HepG2 (cell line): ENCODE measurements around the gene HTR2A. TPM values are rescaled to one million over a fixed set of nuclear protein-coding genes. Genes with fewer than 3 reads are reported as not detected.

Experiments
- FOXA3 ChIP-seq: IDR thresholded peaks from 2 replicates; pipeline ENCODE4 v1.6.1; 2016; ENCODE audit warnings: missing genetic modification reagents, missing compliant biosample characterization
- GLI4 ChIP-seq: sonication (generic); formaldehyde crosslinking; IDR thresholded peaks from 2 replicates; pipeline ENCODE4 v1.5.1; 2020; ENCODE audit warnings: missing genetic modification reagents, mild to moderate bottlenecking, moderate library complexity, borderline replicate concordance
- JUNB ChIP-seq: sonication (generic); formaldehyde crosslinking; IDR thresholded peaks from 2 replicates; pipeline ENCODE4 v1.8.0; 2022; ENCODE audit warnings: missing genetic modification reagents, mild to moderate bottlenecking, borderline replicate concordance
- KDM6A ChIP-seq: IDR thresholded peaks from 2 replicates; pipeline ENCODE4 v1.6.1; 2016; ENCODE audit warnings: low read depth
- MBD4 ChIP-seq: IDR thresholded peaks from 2 replicates; pipeline ENCODE4 v1.6.1; 2012; ENCODE audit warnings: low read length, inconsistent platforms, borderline replicate concordance
- NR2F1 ChIP-seq, 2 experiments: fragments of 450-650 bp in 1 of 2; formaldehyde crosslinking in 1 of 2; IDR thresholded peaks; 2 replicates each; pipeline versions ENCODE4 v1.5.0 to v1.6.1; 2016 to 2020; ENCODE audit warnings: mild to moderate bottlenecking in 1 of 2, missing compliant biosample characterization in 1 of 2, missing genetic modification reagents in 1 of 2, moderate library complexity in 1 of 2
- PLRG1 ChIP-seq: fragments of 450-650 bp; conservative IDR thresholded peaks from 2 replicates; pipeline ENCODE4 v1.6.1; 2016
- REL ChIP-seq: sonication (generic); formaldehyde crosslinking; conservative IDR thresholded peaks from 2 replicates; pipeline ENCODE4 v1.8.0; 2022; ENCODE audit warnings: mild to moderate bottlenecking, missing genetic modification reagents, moderate library complexity
- RFX3 ChIP-seq: IDR thresholded peaks from 2 replicates; pipeline ENCODE4 v1.6.1; 2016; ENCODE audit warnings: missing biosample characterization, missing genetic modification reagents
- SIN3A ChIP-seq: IDR thresholded peaks from 2 replicates; pipeline ENCODE4 v1.6.1; 2011; ENCODE audit warnings: low read depth, mild to moderate bottlenecking, control low read depth, low read length, borderline replicate concordance
- SOX13 ChIP-seq, 3 experiments: fragments of 450-650 bp in 1 of 3; sonication (generic) in 1 of 3; formaldehyde crosslinking in 1 of 3; IDR thresholded peaks in 2 of 3; conservative IDR thresholded peaks in 1 of 3; 2 replicates each; pipeline versions ENCODE4 v1.5.0 to v1.6.1; 2016 to 2020; ENCODE audit warnings: antibody characterized with exemption in 1 of 3, mild to moderate bottlenecking in 1 of 3, missing compliant biosample characterization in 1 of 3, missing genetic modification reagents in 1 of 3, moderate library complexity in 1 of 3
- SP5 ChIP-seq: IDR thresholded peaks from 2 replicates; pipeline ENCODE4 v1.6.1; 2016; ENCODE audit warnings: low read depth, borderline replicate concordance
- WIZ ChIP-seq: sonication (generic); formaldehyde crosslinking; IDR thresholded peaks from 2 replicates; pipeline ENCODE4 v1.5.1; 2020; ENCODE audit warnings: mild to moderate bottlenecking, missing genetic modification reagents
- ZNF224 ChIP-seq: sonication (generic); formaldehyde crosslinking; IDR thresholded peaks from 2 replicates; pipeline ENCODE4 v1.5.0; 2020; ENCODE audit warnings: mild to moderate bottlenecking, missing genetic modification reagents
- ZNF567 ChIP-seq: sonication (generic); formaldehyde crosslinking; IDR thresholded peaks from 2 replicates; pipeline ENCODE4 v1.8.1; 2023; ENCODE audit warnings: mild to moderate bottlenecking, missing genetic modification reagents, borderline replicate concordance
- ZNF773 ChIP-seq: sonication (generic); formaldehyde crosslinking; IDR thresholded peaks from 2 replicates; pipeline ENCODE4 v1.4.0; 2020; ENCODE audit warnings: missing genetic modification reagents, borderline replicate concordance
- ZNF775 ChIP-seq: sonication (generic); formaldehyde crosslinking; IDR thresholded peaks from 2 replicates; pipeline ENCODE4 v1.4.0; 2020; ENCODE audit warnings: missing genetic modification reagents, mild to moderate bottlenecking, moderate library complexity, borderline replicate concordance
- polyA plus RNA-seq, 8 experiments: library from polyadenylated mRNA; depleted of rRNA in 3 of 8; stranded (reverse) in 7 of 8; unstranded in 1 of 8; fragments of >200 nt; fragmentation: Illumina TruSeq in 4 of 8; extraction: Trizol in 4 of 8; gene quantifications; 2 replicates each; pipeline versions ENCODE4 v1.2.1 to v1.2.3, GENCODE V29; 2011 to 2016; ENCODE audit warnings: low read depth in 4 of 8, missing spikeins in 1 of 8, mixed read lengths in 1 of 8; ENCODE audit not compliant: insufficient read depth in 1 of 8
- total RNA-seq, 5 experiments: library from RNA; depleted of rRNA; stranded (reverse); fragments of >200 nt; fragmentation: Illumina TruSeq; extraction: Trizol; gene quantifications; 2 replicates each; pipeline ENCODE4 v1.2.3, GENCODE V29; 2016; ENCODE audit warnings: low read depth in 1 of 5
- TF ChIP-seq, protein P1 (sequence below), 2 experiments: IDR thresholded peaks; 2 replicates each; pipeline ENCODE4 v1.6.1; 2011 to 2012; ENCODE audit warnings: low read length in 2 of 2, borderline replicate concordance in 1 of 2, low read depth in 1 of 2, mild to moderate bottlenecking in 1 of 2, moderate library complexity in 1 of 2
- TF ChIP-seq, protein P2 (sequence below): sonication (generic); formaldehyde crosslinking; IDR thresholded peaks from 2 replicates; pipeline ENCODE4 v1.5.0; 2020; ENCODE audit warnings: mild to moderate bottlenecking, low read depth, missing genetic modification reagents, borderline replicate concordance
- TF ChIP-seq, protein P3 (sequence below): sonication (generic); formaldehyde crosslinking; IDR thresholded peaks from 2 replicates; pipeline ENCODE4 v1.5.0; 2020; ENCODE audit warnings: missing genetic modification reagents
- TF ChIP-seq, protein P4 (sequence below): sonication (generic); formaldehyde crosslinking; conservative IDR thresholded peaks from 2 replicates; pipeline ENCODE4 v1.4.0; 2020; ENCODE audit warnings: missing genetic modification reagents

HTR2A gene
- total and polyA plus RNA-seq, 2 of the 13 experiments (the other 11 are each of a cell fraction or from before 2014, with no cell fraction given): not detected

DNA sequence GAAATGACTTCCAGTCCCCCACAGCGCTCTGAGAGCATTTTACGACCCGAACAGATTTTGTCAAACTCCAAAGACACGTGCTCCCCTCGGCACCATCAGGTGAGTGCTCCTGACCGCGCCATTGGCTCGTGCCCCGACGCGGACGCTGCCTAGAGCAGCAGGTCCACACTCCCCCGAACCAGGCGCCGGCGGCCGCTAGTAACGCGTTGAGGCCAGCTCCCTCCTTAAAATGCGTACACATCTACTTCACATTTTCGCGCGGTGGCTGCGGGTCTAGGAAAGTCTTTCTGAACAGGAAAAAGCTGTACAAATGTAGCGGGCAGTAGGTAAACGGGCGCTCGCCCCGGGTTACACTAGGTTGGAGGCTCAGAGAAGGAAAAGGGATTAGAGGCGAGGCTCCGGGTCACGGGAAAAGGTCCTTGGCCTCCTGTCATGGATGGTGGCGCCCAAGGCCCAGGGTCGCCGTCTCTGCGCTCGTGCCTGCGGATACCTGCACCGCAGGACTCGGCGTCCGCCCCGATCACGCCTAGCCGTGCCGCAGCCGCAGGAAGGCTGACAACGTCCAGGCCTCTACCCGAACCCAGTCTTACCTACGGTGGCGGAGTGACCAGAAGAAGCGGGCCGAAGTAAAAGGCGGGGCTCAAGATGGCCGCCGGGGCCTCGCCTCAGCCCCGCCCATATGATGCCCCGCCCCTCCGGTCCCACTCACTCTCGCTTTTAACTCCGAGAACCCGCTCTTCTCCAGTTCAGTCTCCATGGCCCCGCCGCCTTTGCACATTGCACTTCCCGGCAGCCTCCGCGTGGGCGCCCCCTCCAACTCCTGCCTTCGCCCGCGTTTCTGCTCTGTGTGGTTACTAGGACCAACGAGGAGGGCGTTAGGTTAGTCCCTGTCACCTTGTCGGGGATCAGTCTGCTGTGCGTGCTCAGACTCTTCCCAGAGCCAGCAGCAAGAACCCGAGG is 100.1 kb downstream of the HTR2A start, which contains the start of gene ESD (continued):
- TF ChIP-seq, protein P1, sequence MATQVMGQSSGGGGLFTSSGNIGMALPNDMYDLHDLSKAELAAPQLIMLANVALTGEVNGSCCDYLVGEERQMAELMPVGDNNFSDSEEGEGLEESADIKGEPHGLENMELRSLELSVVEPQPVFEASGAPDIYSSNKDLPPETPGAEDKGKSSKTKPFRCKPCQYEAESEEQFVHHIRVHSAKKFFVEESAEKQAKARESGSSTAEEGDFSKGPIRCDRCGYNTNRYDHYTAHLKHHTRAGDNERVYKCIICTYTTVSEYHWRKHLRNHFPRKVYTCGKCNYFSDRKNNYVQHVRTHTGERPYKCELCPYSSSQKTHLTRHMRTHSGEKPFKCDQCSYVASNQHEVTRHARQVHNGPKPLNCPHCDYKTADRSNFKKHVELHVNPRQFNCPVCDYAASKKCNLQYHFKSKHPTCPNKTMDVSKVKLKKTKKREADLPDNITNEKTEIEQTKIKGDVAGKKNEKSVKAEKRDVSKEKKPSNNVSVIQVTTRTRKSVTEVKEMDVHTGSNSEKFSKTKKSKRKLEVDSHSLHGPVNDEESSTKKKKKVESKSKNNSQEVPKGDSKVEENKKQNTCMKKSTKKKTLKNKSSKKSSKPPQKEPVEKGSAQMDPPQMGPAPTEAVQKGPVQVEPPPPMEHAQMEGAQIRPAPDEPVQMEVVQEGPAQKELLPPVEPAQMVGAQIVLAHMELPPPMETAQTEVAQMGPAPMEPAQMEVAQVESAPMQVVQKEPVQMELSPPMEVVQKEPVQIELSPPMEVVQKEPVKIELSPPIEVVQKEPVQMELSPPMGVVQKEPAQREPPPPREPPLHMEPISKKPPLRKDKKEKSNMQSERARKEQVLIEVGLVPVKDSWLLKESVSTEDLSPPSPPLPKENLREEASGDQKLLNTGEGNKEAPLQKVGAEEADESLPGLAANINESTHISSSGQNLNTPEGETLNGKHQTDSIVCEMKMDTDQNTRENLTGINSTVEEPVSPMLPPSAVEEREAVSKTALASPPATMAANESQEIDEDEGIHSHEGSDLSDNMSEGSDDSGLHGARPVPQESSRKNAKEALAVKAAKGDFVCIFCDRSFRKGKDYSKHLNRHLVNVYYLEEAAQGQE (IDR thresholded peaks at IDR 0.05; ENCODE audit: borderline replicate concordance in 1 of 2, low read depth in 1 of 2, low read length in 2 of 2): 0 out of 4 replicates have a peak, but pooled peaks of 1 of the 2 experiments have one; percentile 57
- no peak for TF ChIP-seq PLRG1
- no peak for TF ChIP-seq ZNF224 (CRISPR knock-in tag)
- no peak for TF ChIP-seq ZNF567 (CRISPR knock-in tag)
- TF ChIP-seq, protein P2, sequence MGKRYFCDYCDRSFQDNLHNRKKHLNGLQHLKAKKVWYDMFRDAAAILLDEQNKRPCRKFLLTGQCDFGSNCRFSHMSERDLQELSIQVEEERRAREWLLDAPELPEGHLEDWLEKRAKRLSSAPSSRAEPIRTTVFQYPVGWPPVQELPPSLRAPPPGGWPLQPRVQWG (CRISPR knock-in tag): no peak
- TF ChIP-seq WIZ (CRISPR knock-in tag): peak; percentile 46
- peak; percentile 22; the same call in 1 of the 2 replicates for TF ChIP-seq FOXA3 (CRISPR knock-in tag)
- TF ChIP-seq REL: no peak
- peak; percentile 68; the same call in 1 of the 2 replicates for TF ChIP-seq SP5 (CRISPR knock-in tag)
- peak; percentile 86; the same call in 1 of the 2 replicates for TF ChIP-seq GLI4 (CRISPR knock-in tag)
- TF ChIP-seq JUNB (CRISPR knock-in tag): 0 out of 2 replicates have a peak, but pooled peaks have one; percentile 18
- TF ChIP-seq, protein P3, sequence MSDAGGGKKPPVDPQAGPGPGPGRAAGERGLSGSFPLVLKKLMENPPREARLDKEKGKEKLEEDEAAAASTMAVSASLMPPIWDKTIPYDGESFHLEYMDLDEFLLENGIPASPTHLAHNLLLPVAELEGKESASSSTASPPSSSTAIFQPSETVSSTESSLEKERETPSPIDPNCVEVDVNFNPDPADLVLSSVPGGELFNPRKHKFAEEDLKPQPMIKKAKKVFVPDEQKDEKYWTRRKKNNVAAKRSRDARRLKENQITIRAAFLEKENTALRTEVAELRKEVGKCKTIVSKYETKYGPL (CRISPR knock-in tag): no peak
- TF ChIP-seq ZNF775 (CRISPR knock-in tag): no peak; the same call in 1 of the 2 replicates
- TF ChIP-seq RFX3 (CRISPR knock-in tag): no peak
- TF ChIP-seq ZNF773 (CRISPR knock-in tag): peak; percentile 72; the same call in 1 of the 2 replicates
- TF ChIP-seq, protein P4, sequence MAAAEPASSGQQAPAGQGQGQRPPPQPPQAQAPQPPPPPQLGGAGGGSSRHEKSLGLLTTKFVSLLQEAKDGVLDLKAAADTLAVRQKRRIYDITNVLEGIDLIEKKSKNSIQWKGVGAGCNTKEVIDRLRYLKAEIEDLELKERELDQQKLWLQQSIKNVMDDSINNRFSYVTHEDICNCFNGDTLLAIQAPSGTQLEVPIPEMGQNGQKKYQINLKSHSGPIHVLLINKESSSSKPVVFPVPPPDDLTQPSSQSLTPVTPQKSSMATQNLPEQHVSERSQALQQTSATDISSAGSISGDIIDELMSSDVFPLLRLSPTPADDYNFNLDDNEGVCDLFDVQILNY: no peak
- peak in 1 of 2 experiments; percentile 26; a peak in 1 of 4 replicates for TF ChIP-seq NR2F1 (CRISPR knock-in tag; IDR thresholded peaks at IDR 0.05)
- TF ChIP-seq KDM6A (CRISPR knock-in tag): no peak
- TF ChIP-seq MBD4: no peak
- TF ChIP-seq SOX13 (IDR thresholded peaks at IDR 0.05): no peak
- TF ChIP-seq SOX13 (CRISPR knock-in tag; conservative IDR thresholded peaks at IDR 0.05 in 1 of 2, IDR thresholded peaks at IDR 0.05 in 1 of 2): 0 out of 4 replicates have a peak, but pooled peaks of 1 of the 2 experiments have one; percentile 18
- 0 out of 2 replicates have a peak, but pooled peaks have one; percentile 15 for TF ChIP-seq SIN3A
